Fibroblast of pulmonary artery (primary cell): ENCODE measurements around the gene NCKAP5L.
A peak's percentile ranks its signal among the peaks of the same experiment; 100 is the strongest.

Experiments used
- DNase-seq: peaks from one replicate; pipeline ENCODE4 v3.0.0-alpha.2; 2010; ENCODE audit warnings: low read depth
- H3K4me3 ChIP-seq: replicated peaks from 2 replicates; pipeline ENCODE4 v1.5.1; 2011; ENCODE audit warnings: low read depth, mild to moderate bottlenecking, control low read depth, low read length, moderate library complexity
- CTCF ChIP-seq: IDR thresholded peaks from 2 replicates; pipeline ENCODE4 v1.5.1; 2011; ENCODE audit warnings: mild to moderate bottlenecking, control low read depth, low read length, inconsistent platforms; ENCODE audit errors: missing control alignments

The NCKAP5L gene

GRCh38 chr12:49763006-49763591 lies 65.1 kb downstream of the NCKAP5L start:
- peak; percentile 67 for DNase-seq
- H3K4me3 ChIP-seq = no peak overlapping the region

GRCh38 chr12:49762468-49762847 lies 65.8 kb downstream of the NCKAP5L start:
- TF ChIP-seq CTCF = no peak
- H3K4me3 ChIP-seq = no peak overlapping the region
- DNase-seq = no peak

More at GRCh38 chr12:49763006-49763591, 65.1 kb downstream of the NCKAP5L start:
- peak; percentile 81 for TF ChIP-seq CTCF

DNA sequence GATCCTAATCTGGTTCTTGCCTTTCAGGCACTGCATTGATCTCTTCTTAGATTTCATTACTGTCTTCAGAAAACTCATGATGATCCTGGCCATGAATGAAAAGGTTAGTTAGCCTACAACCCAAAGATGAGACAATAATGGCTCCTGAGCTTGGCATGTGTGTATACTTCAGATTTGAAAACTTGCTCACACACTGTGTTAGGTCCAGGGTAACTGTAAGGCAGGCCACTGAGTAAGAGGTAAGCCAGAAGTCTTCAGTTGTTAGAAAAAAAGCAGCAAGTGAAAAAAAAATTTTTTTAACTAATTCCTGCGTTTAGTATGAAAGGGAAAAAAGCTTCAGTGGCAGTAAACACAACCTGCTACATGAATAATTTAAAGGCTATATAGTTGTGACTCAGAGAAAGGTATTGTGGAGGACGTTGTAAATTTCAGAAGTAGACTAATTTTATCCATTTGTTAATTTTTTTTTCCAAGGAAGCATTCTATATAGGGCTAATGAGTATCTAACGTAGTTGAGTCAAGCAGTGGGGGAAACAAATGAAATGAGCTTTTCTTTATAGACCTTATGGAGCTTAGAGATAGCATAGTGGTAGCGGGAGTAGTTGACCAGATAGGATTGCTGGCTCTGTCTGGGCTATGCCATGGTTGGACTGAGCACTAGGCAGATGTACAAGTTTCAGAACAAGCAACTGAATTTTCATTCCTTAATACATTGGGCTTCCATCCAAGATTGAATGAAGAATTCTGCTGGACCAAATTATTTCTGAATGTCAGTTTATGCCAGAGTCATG lies 66.3 kb downstream of the NCKAP5L start:
- TF ChIP-seq CTCF = no peak
- no peak for DNase-seq
- H3K4me3 ChIP-seq = no peak overlapping the region

GRCh38 chr12:49750996-49751393 lies 77.2 kb downstream of the NCKAP5L start:
- no peak overlapping the region for H3K4me3 ChIP-seq
- no peak for DNase-seq
- no peak for TF ChIP-seq CTCF

DNA sequence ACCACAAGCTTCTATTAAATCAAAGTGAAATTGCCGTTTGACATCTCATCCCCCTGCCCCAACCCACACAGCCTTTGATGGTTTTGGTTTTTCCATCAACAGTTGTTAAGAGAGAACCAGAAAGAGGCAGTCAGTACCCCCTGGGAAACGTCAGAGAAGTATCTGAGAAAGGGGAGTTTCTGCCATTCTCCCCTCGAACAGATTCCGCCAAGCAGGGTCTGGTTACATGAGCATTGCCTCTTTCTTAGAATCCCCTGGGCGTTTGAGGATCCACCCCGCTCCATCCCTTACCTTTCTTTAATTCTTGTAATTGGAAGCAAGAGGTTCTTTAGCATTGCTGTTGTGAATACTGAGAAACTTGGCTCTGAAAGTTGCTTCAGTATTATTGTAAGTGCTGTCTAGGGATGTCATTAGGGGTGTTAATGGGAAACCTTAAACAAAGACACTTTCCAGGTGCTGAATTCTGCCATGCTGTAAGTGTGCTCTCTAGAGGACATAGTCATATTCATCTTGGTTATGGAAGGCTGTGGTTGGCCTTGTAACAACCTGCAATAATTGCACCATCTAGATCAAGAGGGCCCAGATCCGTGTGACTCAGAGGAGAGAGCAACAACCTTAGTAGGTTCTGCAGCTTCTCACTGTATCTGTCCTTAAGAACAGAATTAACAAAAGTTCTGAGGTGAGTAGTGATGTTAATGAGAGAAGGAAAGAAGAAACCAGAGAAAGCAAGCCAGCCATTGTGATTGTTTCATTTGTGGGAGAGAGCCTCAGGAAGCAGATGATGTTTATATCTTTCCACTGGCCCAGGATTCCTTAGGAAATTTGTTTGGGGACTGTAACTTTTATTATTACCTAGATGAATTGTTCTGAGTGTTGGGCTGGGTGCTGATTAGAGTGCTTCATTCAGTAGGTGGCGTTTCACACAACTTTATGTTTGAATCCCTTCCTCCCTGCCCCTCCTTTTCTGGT lies 77.9 kb downstream of the NCKAP5L start:
- no peak for TF ChIP-seq CTCF
- no peak overlapping the region for H3K4me3 ChIP-seq
- peak; percentile 70 for DNase-seq

GRCh38 chr12:49748800-49749199 lies 79.4 kb downstream of the NCKAP5L start:
- H3K4me3 ChIP-seq = no peak overlapping the region
- no peak for DNase-seq
- TF ChIP-seq CTCF = no peak
